DND-41 (cell line): Measurements from ENCODE around the gene UBE2V1.

Experiments
- ATAC-seq: fragments of 200-7000 bp; cut with Tn5 transposase; 3 replicates; pipeline ENCODE4 v1.9.1; 2021; ENCODE audit warnings: low read depth; ENCODE audit not compliant: insufficient read depth
- DNase-seq: peaks from one replicate; pipeline ENCODE4 v3.0.0-alpha.2; 2020
- H2AFZ ChIP-seq: 2 replicates; pipeline ENCODE4 v1.6.0; 2012; ENCODE audit warnings: low read depth, low read length
- H3K27ac ChIP-seq: 2 replicates; pipeline ENCODE4 v1.5.1; 2012; ENCODE audit warnings: low read length, inconsistent platforms
- H3K27me3 ChIP-seq: fragments of 200-600 bp; sonication (generic); 2 replicates; pipeline ENCODE4 v1.6.0; 2012; ENCODE audit warnings: low read length, mild to moderate bottlenecking, inconsistent platforms; ENCODE audit not compliant: insufficient read depth, poor library complexity
- H3K36me3 ChIP-seq: 2 replicates; pipeline ENCODE4 v1.5.1; 2012; ENCODE audit warnings: low read length, inconsistent platforms; ENCODE audit not compliant: insufficient read depth
- H3K4me1 ChIP-seq: 2 replicates; pipeline ENCODE4 v1.5.1; 2012; ENCODE audit warnings: mild to moderate bottlenecking, low read length; ENCODE audit not compliant: insufficient read depth
- H3K4me2 ChIP-seq: 2 replicates; pipeline ENCODE4 v1.6.0; 2012; ENCODE audit warnings: mild to moderate bottlenecking, moderate library complexity, low read length, inconsistent platforms; ENCODE audit not compliant: insufficient read depth
- H3K4me3 ChIP-seq, 2 experiments: fragments of 200-600 bp in 1 of 2; shearing (Covaris generic) in 1 of 2; 2 replicates each; pipeline ENCODE4 v1.5.1; 2012 to 2016; ENCODE audit warnings: inconsistent platforms in 2 of 2, low read length in 2 of 2, mild to moderate bottlenecking in 2 of 2, low read depth in 1 of 2, moderate library complexity in 1 of 2
- H3K79me2 ChIP-seq: 2 replicates; pipeline ENCODE4 v1.6.0; 2012; ENCODE audit warnings: low read length, inconsistent platforms; ENCODE audit not compliant: insufficient read depth
- H3K9ac ChIP-seq: 2 replicates; pipeline ENCODE4 v1.6.0; 2012; ENCODE audit warnings: low read depth, mild to moderate bottlenecking, inconsistent platforms, low read length, moderate library complexity
- H3K9me3 ChIP-seq: 2 replicates; pipeline ENCODE4 v1.5.1; 2012; ENCODE audit warnings: low read length, moderate library complexity, mild to moderate bottlenecking, inconsistent platforms; ENCODE audit not compliant: insufficient read depth, severe bottlenecking
- H4K20me1 ChIP-seq: 2 replicates; pipeline ENCODE4 v1.6.0; 2012; ENCODE audit warnings: low read length; ENCODE audit not compliant: insufficient read depth
- EZH2 ChIP-seq: IDR thresholded peaks from 3 replicates; pipeline ENCODE4 v1.6.1; 2012; ENCODE audit warnings: borderline replicate concordance, low read depth, mild to moderate bottlenecking, moderate library complexity, low read length, inconsistent platforms; ENCODE audit not compliant: severe bottlenecking
- TF ChIP-seq, protein P1 (sequence below): IDR thresholded peaks from 2 replicates; pipeline ENCODE4 v1.5.1; 2012; ENCODE audit warnings: borderline replicate concordance, low read length, moderate library complexity, mild to moderate bottlenecking; ENCODE audit not compliant: poor library complexity, severe bottlenecking; ENCODE audit errors: extremely low read depth

Gene UBE2V1

GRCh38 chr20:50120935-50121693 lies 8.2 kb upstream of the UBE2V1 start:
- Histone ChIP-seq H3K9ac (no peak overlapping the region), H3K9me3 (no peaks in the 10 kb centered on the region), H3K4me2 (no peak overlapping the region), H2AFZ (no peak overlapping the region), H3K36me3 (peaks cover 28% of the 10 kb centered on the region), H3K4me1 (peaks cover 7% of the 10 kb centered on the region), H3K27ac (no peak overlapping the region; the same call in 1 of the 2 replicates), H4K20me1 (peaks cover 6% of the 10 kb centered on the region; the same call in 1 of the 2 replicates), H3K79me2 (no peaks in the 10 kb centered on the region), H3K27me3 (no peaks in the 10 kb centered on the region), H3K4me3 (no peak overlapping the region)
- DNase-seq: peak; percentile 69
- TF ChIP-seq, protein P1, sequence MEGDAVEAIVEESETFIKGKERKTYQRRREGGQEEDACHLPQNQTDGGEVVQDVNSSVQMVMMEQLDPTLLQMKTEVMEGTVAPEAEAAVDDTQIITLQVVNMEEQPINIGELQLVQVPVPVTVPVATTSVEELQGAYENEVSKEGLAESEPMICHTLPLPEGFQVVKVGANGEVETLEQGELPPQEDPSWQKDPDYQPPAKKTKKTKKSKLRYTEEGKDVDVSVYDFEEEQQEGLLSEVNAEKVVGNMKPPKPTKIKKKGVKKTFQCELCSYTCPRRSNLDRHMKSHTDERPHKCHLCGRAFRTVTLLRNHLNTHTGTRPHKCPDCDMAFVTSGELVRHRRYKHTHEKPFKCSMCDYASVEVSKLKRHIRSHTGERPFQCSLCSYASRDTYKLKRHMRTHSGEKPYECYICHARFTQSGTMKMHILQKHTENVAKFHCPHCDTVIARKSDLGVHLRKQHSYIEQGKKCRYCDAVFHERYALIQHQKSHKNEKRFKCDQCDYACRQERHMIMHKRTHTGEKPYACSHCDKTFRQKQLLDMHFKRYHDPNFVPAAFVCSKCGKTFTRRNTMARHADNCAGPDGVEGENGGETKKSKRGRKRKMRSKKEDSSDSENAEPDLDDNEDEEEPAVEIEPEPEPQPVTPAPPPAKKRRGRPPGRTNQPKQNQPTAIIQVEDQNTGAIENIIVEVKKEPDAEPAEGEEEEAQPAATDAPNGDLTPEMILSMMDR: peak; percentile 91
- TF ChIP-seq EZH2: no peak
- ATAC-seq: peak; percentile 77

DNA sequence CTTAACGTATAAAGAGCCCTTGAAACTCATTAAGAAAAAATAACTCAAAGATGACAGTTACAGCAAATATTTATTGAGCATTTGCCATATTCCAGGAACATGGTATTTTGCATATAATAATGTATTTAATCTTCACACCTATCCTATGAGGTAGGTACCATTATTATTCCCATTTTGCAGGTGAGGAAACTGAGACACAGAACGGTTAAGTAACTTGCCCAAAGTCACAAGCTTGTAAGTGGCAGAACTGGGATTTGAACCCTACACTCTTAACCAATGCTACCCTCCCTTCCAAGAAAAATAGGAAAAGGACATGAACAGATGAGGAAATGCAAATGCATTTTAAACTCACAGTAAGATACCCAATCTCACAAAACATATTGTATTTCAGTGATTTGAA lies 5.3 kb upstream of the UBE2V1 start:
- no peaks in the 10 kb centered on the region for H3K27me3 ChIP-seq
- peaks cover 6% of the 10 kb centered on the region; the same call in 1 of the 2 replicates for H4K20me1 ChIP-seq
- no peak overlapping the region for H3K4me3 ChIP-seq
- H3K9ac ChIP-seq: no peak overlapping the region
- no peak overlapping the region for H3K27ac ChIP-seq
- H3K9me3 ChIP-seq: no peaks in the 10 kb centered on the region
- DNase-seq (no peak), ATAC-seq (no peak)
- H3K79me2 ChIP-seq: peaks cover 25% of the 10 kb centered on the region
- H2AFZ ChIP-seq: no peak overlapping the region
- H3K4me1 ChIP-seq: peaks cover 29% of the 10 kb centered on the region
- no peak for TF ChIP-seq EZH2
- TF ChIP-seq, protein P1: no peak
- H3K36me3 ChIP-seq: no peaks in the 10 kb centered on the region; the same call in 1 of the 2 replicates
- H3K4me2 ChIP-seq: no peak overlapping the region

DNA sequence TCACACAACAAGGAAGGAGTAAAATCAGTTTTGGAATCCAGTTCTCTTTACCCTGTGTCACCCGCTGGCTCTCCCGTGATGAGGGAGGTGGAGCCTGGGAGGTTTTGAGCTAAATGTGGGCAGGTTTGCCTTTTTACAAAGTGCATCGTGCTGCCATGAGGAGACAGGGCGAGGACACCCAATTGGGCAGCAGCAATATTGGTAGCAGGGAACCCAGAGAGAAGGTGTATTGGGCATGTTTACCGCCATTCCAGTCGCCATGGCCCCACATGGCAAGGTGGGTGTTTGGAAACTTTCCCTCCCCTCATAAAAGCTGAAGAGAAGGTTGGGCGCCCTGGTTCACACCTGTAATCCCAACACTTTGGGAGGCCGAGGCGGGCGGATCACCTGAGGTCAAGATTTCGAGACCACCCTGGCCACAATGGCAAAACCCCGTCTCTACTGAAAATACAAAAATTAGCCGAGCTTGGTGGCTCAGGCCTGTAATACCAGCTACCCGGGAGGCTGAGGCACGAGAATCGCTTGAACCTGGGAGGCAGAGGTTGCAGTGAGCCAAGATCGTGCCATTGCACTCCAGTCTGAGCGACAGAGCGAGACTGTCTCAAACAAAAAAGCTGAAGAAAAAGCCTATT lies 3.5 kb upstream of the UBE2V1 start:
- H3K4me2 ChIP-seq: peak overlapping the region; percentile 91
- peak overlapping the region; percentile 64 to 80; a peak in 3 of 4 replicates for H3K4me3 ChIP-seq
- no peaks in the 10 kb centered on the region for H3K27me3 ChIP-seq
- peaks cover 38% of the 10 kb centered on the region for H3K4me1 ChIP-seq
- H2AFZ ChIP-seq: peak overlapping the region; percentile 70
- H3K36me3 ChIP-seq: peaks cover 2% of the 10 kb centered on the region; the same call in 1 of the 2 replicates
- H3K9me3 ChIP-seq: no peaks in the 10 kb centered on the region
- H3K27ac ChIP-seq: peak overlapping the region; percentile 63
- no peak for TF ChIP-seq EZH2
- TF ChIP-seq, protein P1: no peak
- peaks cover 17% of the 10 kb centered on the region for H4K20me1 ChIP-seq
- ATAC-seq (no peak), DNase-seq (no peak)
- peaks cover 42% of the 10 kb centered on the region for H3K79me2 ChIP-seq
- H3K9ac ChIP-seq: peak overlapping the region; percentile 81
